Hepatocyte (in vitro differentiated cells): ENCODE results near the gene RBP7. TPM values are rescaled to one million over a fixed set of nuclear protein-coding genes. Genes with fewer than 3 reads are reported as not detected.

Source experiments
- DNase-seq: peaks from one replicate; pipeline ENCODE4 v3.0.0-alpha.2; 2016; ENCODE audit warnings: low spot score
- H2AFZ ChIP-seq: fragments of 200-600 bp; sonication (generic); 2 replicates; pipeline ENCODE4 v1.6.0; 2016; ENCODE audit warnings: antibody characterized with exemption, mild to moderate bottlenecking
- H3K27ac ChIP-seq: fragments of 200-600 bp; sonication (generic); 2 replicates; pipeline ENCODE4 v1.5.1; 2016; ENCODE audit warnings: mild to moderate bottlenecking
- H3K27me3 ChIP-seq: fragments of 200-600 bp; sonication (generic); 2 replicates; pipeline ENCODE4 v1.6.1; 2016
- H3K36me3 ChIP-seq: fragments of 200-600 bp; sonication (generic); replicated peaks from 2 replicates; pipeline ENCODE4 v1.5.1; 2016; ENCODE audit warnings: low read depth; ENCODE audit not compliant: insufficient read depth
- H3K4me1 ChIP-seq: fragments of 200-600 bp; sonication (generic); 2 replicates; pipeline ENCODE4 v1.5.1; 2016; ENCODE audit warnings: mild to moderate bottlenecking, moderate library complexity; ENCODE audit not compliant: insufficient read depth
- H3K4me2 ChIP-seq: fragments of 200-600 bp; sonication (generic); 2 replicates; pipeline ENCODE4 v1.6.0; 2016
- H3K4me3 ChIP-seq: fragments of 200-600 bp; sonication (generic); 2 replicates; pipeline ENCODE4 v1.5.1; 2016; ENCODE audit warnings: mild to moderate bottlenecking
- H3K79me2 ChIP-seq: fragments of 200-600 bp; sonication (generic); 2 replicates; pipeline ENCODE4 v1.6.0; 2017; ENCODE audit warnings: mild to moderate bottlenecking
- H3K9me2 ChIP-seq: fragments of 200-600 bp; sonication (generic); replicated peaks from 2 replicates; pipeline ENCODE4 v1.6.0; 2017; ENCODE audit warnings: mild to moderate bottlenecking; ENCODE audit not compliant: insufficient read depth
- H3K9me3 ChIP-seq: fragments of 200-600 bp; sonication (generic); 2 replicates; pipeline ENCODE4 v1.5.1; 2016; ENCODE audit warnings: low read depth, mild to moderate bottlenecking
- H4K20me1 ChIP-seq: fragments of 200-600 bp; sonication (generic); 2 replicates; pipeline ENCODE4 v1.6.0; 2016; ENCODE audit warnings: mild to moderate bottlenecking; ENCODE audit not compliant: insufficient read depth, poor library complexity, severe bottlenecking
- EZH2 ChIP-seq: fragments of 200-600 bp; sonication (generic); IDR thresholded peaks from 2 replicates; pipeline ENCODE4 v1.6.1; 2016; ENCODE audit warnings: antibody characterized with exemption, mild to moderate bottlenecking, borderline replicate concordance
- EZH2phosphoT487 ChIP-seq: fragments of 200-600 bp; sonication (generic); IDR thresholded peaks from one replicate; pipeline ENCODE4 v1.6.1; 2018; ENCODE audit warnings: antibody characterized with exemption, mild to moderate bottlenecking, low read depth, moderate library complexity; ENCODE audit not compliant: unreplicated experiment, severe bottlenecking
- WGBS: methylation state at CpG from one replicate; pipeline ENCODE4 v1.1.6; 2016; ENCODE audit warnings: low lambda C conversion rate; ENCODE audit errors: missing lambda C conversion rate; 5-methylcytosine and 5-hydroxymethylcytosine counted together
- microRNA-seq: library from miRNA; unstranded; fragments of <30 nt; microRNA quantifications from one replicate; pipeline ENCODE4, GENCODE V29; 2017
- polyA plus RNA-seq: library from polyadenylated mRNA; unstranded; fragments of >200 nt; fragmentation: Nextera tagmentation; extraction: Ambion mirVana; gene quantifications from 2 replicates; pipeline ENCODE4 v1.2.1, GENCODE V29; 2016
- small RNA-seq: library from RNA; depleted of rRNA; stranded (forward); fragments of <200 nt; gene quantifications from one replicate; pipeline ENCODE3, GENCODE V24; 2014
- total RNA-seq: library from RNA; depleted of rRNA; stranded (reverse); fragments of >200 nt; gene quantifications from 2 replicates; pipeline ENCODE4 v1.2.3, GENCODE V29; 2014
- TF ChIP-seq, protein P1 (sequence below): fragments of 200-600 bp; sonication (generic); IDR thresholded peaks from 2 replicates; pipeline ENCODE4 v1.5.1; 2016; ENCODE audit warnings: antibody characterized with exemption, mild to moderate bottlenecking; ENCODE audit not compliant: poor library complexity

RBP7 gene
- total and polyA plus RNA-seq, 2 experiments from 2014 or later, result 0.25 to 0.50 TPM

DNA sequence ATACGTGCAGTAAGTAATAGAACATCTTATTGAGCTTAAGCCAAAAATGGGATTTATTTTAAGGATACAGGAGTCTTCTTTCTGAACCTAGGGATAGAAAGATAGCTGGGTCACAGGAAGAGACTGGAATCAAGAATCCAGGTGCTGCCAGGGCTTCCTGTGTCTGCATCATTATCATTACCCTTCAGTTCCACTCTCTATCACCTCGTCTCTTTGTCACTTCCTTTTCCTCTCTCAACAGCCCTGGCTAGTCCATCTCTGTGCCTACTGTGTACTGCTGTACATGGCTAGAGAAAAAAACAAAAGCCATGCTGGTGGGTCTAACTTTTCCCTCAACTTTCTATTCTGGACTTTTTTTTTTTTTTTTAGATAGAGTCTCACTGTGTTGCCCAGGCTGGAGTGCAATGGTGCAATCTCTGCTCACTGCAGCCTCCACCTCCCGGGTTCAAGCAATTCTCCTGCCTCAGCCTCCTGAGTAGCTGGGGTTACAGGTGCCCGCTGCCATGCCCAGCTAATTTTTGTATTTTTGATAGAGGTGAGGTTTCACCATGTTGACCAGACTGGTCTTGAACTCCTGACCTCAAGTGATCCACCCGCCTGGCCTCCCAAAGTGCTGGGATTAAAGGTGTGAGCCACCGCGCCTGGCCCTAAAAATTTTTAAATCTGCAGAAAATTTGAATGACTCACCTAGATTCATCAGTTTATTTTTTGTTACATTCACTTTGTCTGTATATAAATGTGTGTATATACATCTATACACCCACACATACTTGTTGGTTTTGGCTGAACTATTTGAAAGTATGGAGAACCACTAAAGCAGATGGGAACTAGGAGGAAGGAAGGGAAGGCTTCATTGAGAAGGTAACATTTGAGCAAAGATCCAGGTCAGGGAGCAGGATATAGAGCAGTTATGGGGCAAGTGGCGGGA, 67.7 kb downstream of the RBP7 start:
- Histone ChIP-seq H2AFZ (no peak overlapping the region), H3K4me1 (peaks cover 12% of the 10 kb centered on the region), H3K27me3 (no peaks in the 10 kb centered on the region), H3K4me2 (no peak overlapping the region), H4K20me1 (no peaks in the 10 kb centered on the region), H3K4me3 (no peak overlapping the region), H3K9me2 (no peaks in the 10 kb centered on the region), H3K79me2 (peaks cover 98% of the 10 kb centered on the region), H3K9me3 (no peaks in the 10 kb centered on the region), H3K36me3 (no peaks in the 10 kb centered on the region), H3K27ac (peak overlapping the region; percentile 58)
- 93% methylated on average over 8 of the region's 8 CpGs for WGBS
- no peak for DNase-seq
- TF ChIP-seq, protein P1, sequence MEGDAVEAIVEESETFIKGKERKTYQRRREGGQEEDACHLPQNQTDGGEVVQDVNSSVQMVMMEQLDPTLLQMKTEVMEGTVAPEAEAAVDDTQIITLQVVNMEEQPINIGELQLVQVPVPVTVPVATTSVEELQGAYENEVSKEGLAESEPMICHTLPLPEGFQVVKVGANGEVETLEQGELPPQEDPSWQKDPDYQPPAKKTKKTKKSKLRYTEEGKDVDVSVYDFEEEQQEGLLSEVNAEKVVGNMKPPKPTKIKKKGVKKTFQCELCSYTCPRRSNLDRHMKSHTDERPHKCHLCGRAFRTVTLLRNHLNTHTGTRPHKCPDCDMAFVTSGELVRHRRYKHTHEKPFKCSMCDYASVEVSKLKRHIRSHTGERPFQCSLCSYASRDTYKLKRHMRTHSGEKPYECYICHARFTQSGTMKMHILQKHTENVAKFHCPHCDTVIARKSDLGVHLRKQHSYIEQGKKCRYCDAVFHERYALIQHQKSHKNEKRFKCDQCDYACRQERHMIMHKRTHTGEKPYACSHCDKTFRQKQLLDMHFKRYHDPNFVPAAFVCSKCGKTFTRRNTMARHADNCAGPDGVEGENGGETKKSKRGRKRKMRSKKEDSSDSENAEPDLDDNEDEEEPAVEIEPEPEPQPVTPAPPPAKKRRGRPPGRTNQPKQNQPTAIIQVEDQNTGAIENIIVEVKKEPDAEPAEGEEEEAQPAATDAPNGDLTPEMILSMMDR, result no peak
- no peak for TF ChIP-seq EZH2phosphoT487

DNA sequence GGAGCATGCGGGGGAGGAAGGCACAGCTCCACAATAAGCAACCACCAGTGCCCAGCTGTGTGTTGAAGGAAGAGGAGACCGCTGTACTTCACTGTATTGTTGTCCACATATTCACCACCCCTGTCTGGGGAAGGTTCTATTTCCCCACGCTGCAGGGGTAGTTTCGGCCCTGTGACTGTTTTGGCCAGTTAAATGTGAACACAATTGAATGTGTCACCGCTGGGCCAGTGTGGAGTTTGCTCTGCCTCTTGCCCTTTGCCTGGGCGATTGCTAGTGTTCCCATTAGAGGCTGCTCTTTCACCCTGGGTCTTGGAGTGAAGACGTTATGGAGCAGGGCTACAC, 68.3 kb downstream of the RBP7 start:
- no peaks in the 10 kb centered on the region for H4K20me1 ChIP-seq
- H3K79me2 ChIP-seq, result peaks cover 98% of the 10 kb centered on the region
- peak; percentile 35 for DNase-seq
- peaks cover 12% of the 10 kb centered on the region for H3K4me1 ChIP-seq
- H3K36me3 ChIP-seq, result no peaks in the 10 kb centered on the region
- H2AFZ ChIP-seq, result no peak overlapping the region
- no peaks in the 10 kb centered on the region for H3K27me3 ChIP-seq
- WGBS, result 71% methylated on average over 7 of the region's 7 CpGs
- no peak overlapping the region for H3K4me2 ChIP-seq
- H3K9me3 ChIP-seq, result no peaks in the 10 kb centered on the region
- H3K9me2 ChIP-seq, result no peaks in the 10 kb centered on the region
- H3K27ac ChIP-seq, result peak overlapping the region; percentile 40
- H3K4me3 ChIP-seq, result no peak overlapping the region
- no peak for TF ChIP-seq EZH2phosphoT487
- TF ChIP-seq, protein P1, result no peak
- TF ChIP-seq EZH2, result no peak

Small RNAs within 50 kb of the gene (microRNA-seq; reads per million reads assigned to microRNA genes)
- not detected for gene MIR5697

Small RNAs within 50 kb of the gene (small RNA-seq; reads per million reads assigned to genes)
- not detected for gene MIR5697

Other genes starting within 250 kb of the RBP7 start
- gene CLSTN1, start 173.3 kb upstream of the RBP7 start, total RNA-seq, result 40.5 and 47.7 TPM in 2 replicates
- gene CLSTN1, start 173.3 kb upstream of the RBP7 start, polyA plus RNA-seq, result 64.9 and 74.2 TPM in 2 replicates
- 22.8 and 25.2 TPM in 2 replicates for gene CTNNBIP1, start 87.0 kb upstream of the RBP7 start, total RNA-seq
- gene CTNNBIP1, start 87.0 kb upstream of the RBP7 start, polyA plus RNA-seq, result 47.2 and 49.8 TPM in 2 replicates
- gene LZIC, start 53.8 kb upstream of the RBP7 start, total RNA-seq, result 47.6 and 48.1 TPM in 2 replicates
- gene LZIC, start 53.8 kb upstream of the RBP7 start, polyA plus RNA-seq, result 24.2 and 25.7 TPM in 2 replicates
- gene NMNAT1, start 53.8 kb upstream of the RBP7 start, total RNA-seq, result 10.2 and 23.5 TPM in 2 replicates
- 6.8 TPM in 2 replicates for gene NMNAT1, start 53.8 kb upstream of the RBP7 start, polyA plus RNA-seq
- gene UBE4B, start 35.7 kb downstream of the RBP7 start, total RNA-seq, result 32.2 and 41.1 TPM in 2 replicates
- gene UBE4B, start 35.7 kb downstream of the RBP7 start, polyA plus RNA-seq, result 18.7 and 23.5 TPM in 2 replicates
- 32.7 and 37.0 TPM in 2 replicates for gene KIF1B, start 213.3 kb downstream of the RBP7 start, total RNA-seq
- 14.6 and 15.4 TPM in 2 replicates for gene KIF1B, start 213.3 kb downstream of the RBP7 start, polyA plus RNA-seq